K562 (cell line): ENCODE results near the gene KSR2.

Experiments used
- CHD4 ChIP-seq: fragments of 200-600 bp; sonication (generic); IDR thresholded peaks from 3 replicates; pipeline ENCODE4 v1.6.1; 2012; ENCODE audit warnings: low read depth, mild to moderate bottlenecking, mixed read lengths, low read length, inconsistent platforms; ENCODE audit not compliant: insufficient read depth, insufficient replicate concordance, poor library complexity, severe bottlenecking
- HEY1 ChIP-seq: fragments of 250-450 bp; sonication (Bioruptor Pico); IDR thresholded peaks from 2 replicates; pipeline ENCODE4 v1.5.0; 2020; ENCODE audit warnings: mild to moderate bottlenecking, moderate library complexity, borderline replicate concordance
- HNRNPL ChIP-seq: fragments of 200-400 bp; formaldehyde crosslinking; IDR thresholded peaks from 2 replicates; pipeline ENCODE4 v1.6.1; 2017; ENCODE audit warnings: low read depth, mild to moderate bottlenecking, low read length
- KAT2B ChIP-seq: IDR thresholded peaks from one replicate; pipeline ENCODE4 v1.6.1; 2012; ENCODE audit warnings: low read depth, mild to moderate bottlenecking, control low read depth, inconsistent platforms, low read length, moderate library complexity
- MEF2A ChIP-seq: IDR thresholded peaks from 2 replicates; pipeline ENCODE4 v1.6.1; 2011; ENCODE audit warnings: low read depth, mild to moderate bottlenecking, low read length, moderate library complexity; ENCODE audit not compliant: control insufficient read depth
- PHF21A ChIP-seq: fragments of 450-650 bp; IDR thresholded peaks from 2 replicates; pipeline ENCODE4 v1.6.1; 2017; ENCODE audit warnings: low read depth, borderline replicate concordance
- PML ChIP-seq: IDR thresholded peaks from 2 replicates; pipeline ENCODE4 v1.6.1; 2012; ENCODE audit warnings: low read length, inconsistent platforms
- TARDBP ChIP-seq: fragments of 450-650 bp; IDR thresholded peaks from 2 replicates; pipeline ENCODE4 v1.6.1; 2016
- ZBTB11 ChIP-seq, 3 experiments: fragments of 200-800 bp in 1 of 3; fragments of 250-450 bp in 1 of 3; fragments of 450-650 bp in 1 of 3; sonication (Bioruptor Pico) in 1 of 3; sonication (Bioruptor generic) in 1 of 3; formaldehyde crosslinking in 1 of 3; IDR thresholded peaks; 2 replicates each; pipeline versions ENCODE4 v1.6.1 to v1.8.0; 2016 to 2022; ENCODE audit warnings: mild to moderate bottlenecking in 2 of 3, missing genetic modification characterization in 2 of 3, missing compliant biosample characterization in 1 of 3, moderate library complexity in 1 of 3
- ZNF696 ChIP-seq: fragments of 250-450 bp; sonication (Bioruptor Pico); conservative IDR thresholded peaks from 2 replicates; pipeline ENCODE4 v1.4.0; 2020; ENCODE audit warnings: mild to moderate bottlenecking, moderate library complexity
- TF ChIP-seq, protein P1 (sequence below): sonication (generic); formaldehyde crosslinking; IDR thresholded peaks from 2 replicates; pipeline ENCODE4 v1.8.0; 2022; ENCODE audit warnings: mild to moderate bottlenecking, missing genetic modification reagents
- TF ChIP-seq, protein P2 (sequence below), 3 experiments: IDR thresholded peaks in 2 of 3; conservative IDR thresholded peaks in 1 of 3; 2 replicates each; pipeline ENCODE4 v1.5.1; 2011 to 2012; ENCODE audit warnings: low read length in 3 of 3, mild to moderate bottlenecking in 3 of 3, control low read depth in 2 of 3, improper control_type of control experiment in 1 of 3, inconsistent platforms in 1 of 3, low read depth in 1 of 3, mixed read lengths in 1 of 3, moderate library complexity in 1 of 3; ENCODE audit not compliant: insufficient read depth in 2 of 3

DNA sequence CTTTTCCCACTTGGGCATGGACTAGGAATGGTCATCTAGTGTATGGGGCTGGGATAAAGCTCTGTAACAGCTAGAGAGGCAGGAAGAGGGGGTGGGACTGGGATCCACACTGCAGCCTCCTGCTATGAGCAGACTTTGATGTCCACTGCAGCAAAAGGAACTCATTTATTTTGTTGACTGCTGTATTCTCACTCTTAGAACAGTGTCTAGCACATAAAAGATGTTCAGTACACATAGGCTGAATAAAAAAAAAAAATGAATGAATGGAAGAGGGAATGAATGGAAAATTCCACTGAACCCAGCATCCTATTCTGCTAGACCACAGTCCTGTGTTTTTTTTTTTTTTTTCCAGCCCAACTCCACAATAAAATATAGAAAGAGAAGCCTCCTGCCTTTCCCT, 501.2 kb downstream of the KSR2 start:
- TF ChIP-seq CHD4 (no peak), ZBTB11 (CRISPR knock-in tag; IDR thresholded peaks at IDR 0.05) (no peak), ZNF696 (no peak), MEF2A (no peak), PHF21A (no peak), TARDBP (no peak), HNRNPL (no peak), KAT2B (no peak), PML (no peak), HEY1 (CRISPR knock-in tag) (no peak)
- TF ChIP-seq, protein P1, sequence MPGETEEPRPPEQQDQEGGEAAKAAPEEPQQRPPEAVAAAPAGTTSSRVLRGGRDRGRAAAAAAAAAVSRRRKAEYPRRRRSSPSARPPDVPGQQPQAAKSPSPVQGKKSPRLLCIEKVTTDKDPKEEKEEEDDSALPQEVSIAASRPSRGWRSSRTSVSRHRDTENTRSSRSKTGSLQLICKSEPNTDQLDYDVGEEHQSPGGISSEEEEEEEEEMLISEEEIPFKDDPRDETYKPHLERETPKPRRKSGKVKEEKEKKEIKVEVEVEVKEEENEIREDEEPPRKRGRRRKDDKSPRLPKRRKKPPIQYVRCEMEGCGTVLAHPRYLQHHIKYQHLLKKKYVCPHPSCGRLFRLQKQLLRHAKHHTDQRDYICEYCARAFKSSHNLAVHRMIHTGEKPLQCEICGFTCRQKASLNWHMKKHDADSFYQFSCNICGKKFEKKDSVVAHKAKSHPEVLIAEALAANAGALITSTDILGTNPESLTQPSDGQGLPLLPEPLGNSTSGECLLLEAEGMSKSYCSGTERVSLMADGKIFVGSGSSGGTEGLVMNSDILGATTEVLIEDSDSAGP (CRISPR knock-in tag) = no peak
- TF ChIP-seq, protein P2, sequence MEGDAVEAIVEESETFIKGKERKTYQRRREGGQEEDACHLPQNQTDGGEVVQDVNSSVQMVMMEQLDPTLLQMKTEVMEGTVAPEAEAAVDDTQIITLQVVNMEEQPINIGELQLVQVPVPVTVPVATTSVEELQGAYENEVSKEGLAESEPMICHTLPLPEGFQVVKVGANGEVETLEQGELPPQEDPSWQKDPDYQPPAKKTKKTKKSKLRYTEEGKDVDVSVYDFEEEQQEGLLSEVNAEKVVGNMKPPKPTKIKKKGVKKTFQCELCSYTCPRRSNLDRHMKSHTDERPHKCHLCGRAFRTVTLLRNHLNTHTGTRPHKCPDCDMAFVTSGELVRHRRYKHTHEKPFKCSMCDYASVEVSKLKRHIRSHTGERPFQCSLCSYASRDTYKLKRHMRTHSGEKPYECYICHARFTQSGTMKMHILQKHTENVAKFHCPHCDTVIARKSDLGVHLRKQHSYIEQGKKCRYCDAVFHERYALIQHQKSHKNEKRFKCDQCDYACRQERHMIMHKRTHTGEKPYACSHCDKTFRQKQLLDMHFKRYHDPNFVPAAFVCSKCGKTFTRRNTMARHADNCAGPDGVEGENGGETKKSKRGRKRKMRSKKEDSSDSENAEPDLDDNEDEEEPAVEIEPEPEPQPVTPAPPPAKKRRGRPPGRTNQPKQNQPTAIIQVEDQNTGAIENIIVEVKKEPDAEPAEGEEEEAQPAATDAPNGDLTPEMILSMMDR (IDR thresholded peaks at IDR 0.05 in 2 of 3, conservative IDR thresholded peaks at IDR 0.05 in 1 of 3; ENCODE audit: insufficient read depth in 2 of 3, low read depth in 1 of 3, low read length in 3 of 3) = no peak
